Prostate gland (tissue), 2 donors: ENCODE results near the gene FUT8.

Experiments
- CTCF ChIP-seq, 4 experiments: fragments of 200-600 bp in 2 of 4; fragments of 450-650 bp in 2 of 4; sonication (generic) in 2 of 4; IDR thresholded peaks; 1 replicate in 3 of 4; 2 replicates in 1 of 4; pipeline ENCODE4 v1.5.1; 2016 to 2019; ENCODE audit warnings: antibody characterized with exemption in 4 of 4, mild to moderate bottlenecking in 2 of 4, moderate library complexity in 2 of 4
- POLR2A ChIP-seq: fragments of 450-650 bp; IDR thresholded peaks from one replicate; pipeline ENCODE4 v1.6.1; 2016; ENCODE audit warnings: antibody characterized with exemption, mild to moderate bottlenecking
- POLR2AphosphoS5 ChIP-seq: sonication (generic); formaldehyde crosslinking; IDR thresholded peaks from one replicate; pipeline ENCODE4 v1.6.1; 2017; ENCODE audit warnings: antibody characterized with exemption

- TF ChIP-seq CTCF (IDR thresholded peaks at IDR 0.05) (no peak), POLR2A (no peak), POLR2AphosphoS5 (no peak)
Measured at GRCh38 chr14:65637780-65638179, 225.2 kb downstream of the FUT8 start.
